Activated B cell treated with CpG ODN at 0.5 μM for 24 hours (primary cell): ENCODE measurements around the gene RAB11FIP2. TPM values are rescaled to one million over a fixed set of nuclear protein-coding genes. Genes with fewer than 3 reads are reported as not detected.

Experiments
- ATAC-seq: fragments of 200-7000 bp; cut with Tn5 transposase; one replicate; pipeline ENCODE4 v1.10.0; 2021; ENCODE audit warnings: low read depth, mild to moderate bottlenecking, moderate library complexity
- CTCF ChIA-PET: fragments of 350-600 bp; sonication (Branson Sonifier 250); formaldehyde crosslinking; loops from one replicate; lab custom pipeline; 2021; ENCODE audit warnings: antibody characterized with exemption; lab: Charles Lee
- POLR2A ChIA-PET: fragments of 350-600 bp; sonication (Branson Sonifier 250); formaldehyde crosslinking; loops from one replicate; lab custom pipeline; 2021; ENCODE audit warnings: antibody characterized with exemption; lab: Charles Lee
- DNase-seq: peaks from one replicate; pipeline ENCODE4 v3.0.0; 2022
- H3K27ac Mint-ChIP-seq: one replicate; pipeline ENCODE4 v1.8.0; 2020; ENCODE audit warnings: mixed read lengths
- H3K27me3 Mint-ChIP-seq: one replicate; pipeline ENCODE4 v1.8.0; 2021; ENCODE audit warnings: mixed read lengths
- H3K36me3 Mint-ChIP-seq: one replicate; pipeline ENCODE4 v1.8.0; 2021; ENCODE audit warnings: low read depth, mixed read lengths
- H3K4me1 Mint-ChIP-seq: one replicate; pipeline ENCODE4 v1.8.0; 2021; ENCODE audit warnings: mixed read lengths
- H3K4me3 Mint-ChIP-seq: one replicate; pipeline ENCODE4 v1.8.0; 2020; ENCODE audit warnings: mild to moderate bottlenecking, mixed read lengths
- H3K9me3 Mint-ChIP-seq: one replicate; pipeline ENCODE4 v1.8.0; 2020; ENCODE audit warnings: mixed read lengths
- CTCF ChIP-seq: fragments of 200-600 bp; IDR thresholded peaks from one replicate; pipeline ENCODE4 v1.8.0; 2022; ENCODE audit warnings: antibody characterized with exemption, mild to moderate bottlenecking
- intact Hi-C: fragments of 100-400 bp; cut with micrococcal nuclease; formaldehyde crosslinking; loops from one replicate; pipeline ENCODE4 v1.15.1; 2024
- total RNA-seq: library from RNA; stranded (reverse); gene quantifications from 2 replicates; pipeline ENCODE4 v1.2.3, GENCODE V29; 2022

Gene RAB11FIP2
- total RNA-seq, 1 donor from 2014 or later = 33.2 TPM

- ChIA-PET CTCF (no interaction called here), POLR2A (no interaction called here)
- Mint-ChIP-seq H3K36me3 (peaks cover 9% of the 10 kb centered on the region), H3K4me3 (no peak overlapping the region), H3K9me3 (no peaks in the 10 kb centered on the region), H3K27me3 (no peaks in the 10 kb centered on the region), H3K4me1 (peaks cover 38% of the 10 kb centered on the region), H3K27ac (no peak overlapping the region)
- intact Hi-C loops = loop anchor here (10.0 kb wide), 2 partner anchors 1198 to 1552 kb away; partner anchors contain the start of genes ENO4 and TIAL1
- TF ChIP-seq CTCF = no peak
- ATAC-seq = no peak
- DNase-seq = no peak
Observed at GRCh38 chr10:118042827-118043242, 3.9 kb downstream of the RAB11FIP2 start.

DNA sequence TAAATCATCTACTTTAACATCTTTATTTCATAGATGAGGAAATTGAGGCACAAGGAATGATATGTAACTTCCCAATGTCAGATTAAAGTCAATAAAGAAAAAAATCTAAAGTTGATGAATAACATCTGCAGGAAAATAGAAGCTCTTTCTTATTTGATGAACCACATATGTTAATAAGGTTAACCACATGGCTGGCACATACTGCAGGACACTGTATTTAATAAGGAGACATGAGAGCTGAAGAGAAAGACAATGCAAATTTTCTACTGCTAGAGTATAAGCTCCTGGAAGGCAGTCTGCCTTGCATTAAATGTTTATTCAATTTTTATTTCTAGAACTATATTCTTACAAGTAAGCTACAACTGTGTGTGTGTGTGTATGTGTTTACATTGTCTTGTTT lies 4.4 kb downstream of the RAB11FIP2 start:
- POLR2A ChIA-PET = no interaction called here
- Mint-ChIP-seq H3K27ac (no peak overlapping the region), H3K36me3 (peaks cover 9% of the 10 kb centered on the region), H3K9me3 (no peaks in the 10 kb centered on the region), H3K27me3 (no peaks in the 10 kb centered on the region), H3K4me3 (no peak overlapping the region), H3K4me1 (peaks cover 35% of the 10 kb centered on the region)
- DNase-seq (no peak), ATAC-seq (no peak)
- CTCF ChIA-PET = no interaction called here
- intact Hi-C loops = loop anchor here (10.0 kb wide), 2 partner anchors 1198 to 1552 kb away; partner anchors contain the start of genes ENO4 and TIAL1
- no peak for TF ChIP-seq CTCF

DNA sequence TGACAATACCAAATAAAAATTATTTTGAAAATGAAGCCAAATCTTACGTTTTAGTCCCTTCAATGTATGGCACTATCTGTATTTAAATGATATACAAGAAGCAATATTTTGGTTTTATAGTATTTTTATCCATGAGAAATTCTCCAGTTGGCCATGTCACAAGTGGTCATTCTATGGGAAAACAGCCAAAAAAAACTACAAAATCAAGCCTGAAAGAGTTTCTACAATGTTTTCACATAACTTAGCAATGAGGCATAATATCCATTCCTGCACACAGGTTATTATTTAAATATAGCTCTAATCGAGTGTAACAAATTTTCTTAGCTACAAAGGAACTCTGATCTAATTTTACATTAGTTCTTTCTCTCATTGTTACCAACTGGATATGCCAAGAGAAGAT lies 5.4 kb downstream of the RAB11FIP2 start:
- POLR2A ChIA-PET = no interaction called here
- DNase-seq = no peak
- Mint-ChIP-seq H3K4me1 (peaks cover 32% of the 10 kb centered on the region), H3K36me3 (peaks cover 15% of the 10 kb centered on the region), H3K9me3 (no peaks in the 10 kb centered on the region), H3K27me3 (no peaks in the 10 kb centered on the region), H3K4me3 (no peak overlapping the region), H3K27ac (no peak overlapping the region)
- intact Hi-C loops = loop anchor here (10.0 kb wide), 2 partner anchors 1197 to 1553 kb away; partner anchors contain the start of genes ENO4 and TIAL1
- CTCF ChIA-PET = no interaction called here
- no peak for ATAC-seq
- TF ChIP-seq CTCF = no peak

GRCh38 chr10:118036281-118036875 lies 10.4 kb downstream of the RAB11FIP2 start:
- DNase-seq = no peak
- Mint-ChIP-seq H3K27me3 (no peaks in the 10 kb centered on the region), H3K36me3 (peaks cover 36% of the 10 kb centered on the region), H3K4me3 (no peak overlapping the region), H3K9me3 (no peaks in the 10 kb centered on the region), H3K27ac (no peak overlapping the region), H3K4me1 (no peaks in the 10 kb centered on the region)
- ChIA-PET CTCF (no interaction called here), POLR2A (interaction anchor here (0.6 kb wide), 1 partner anchor 10 kb away, joined by 3 read pairs; the partner anchor contains the start of gene RAB11FIP2)
- intact Hi-C loops = no loop called here
- ATAC-seq = no peak
- TF ChIP-seq CTCF = no peak

DNA sequence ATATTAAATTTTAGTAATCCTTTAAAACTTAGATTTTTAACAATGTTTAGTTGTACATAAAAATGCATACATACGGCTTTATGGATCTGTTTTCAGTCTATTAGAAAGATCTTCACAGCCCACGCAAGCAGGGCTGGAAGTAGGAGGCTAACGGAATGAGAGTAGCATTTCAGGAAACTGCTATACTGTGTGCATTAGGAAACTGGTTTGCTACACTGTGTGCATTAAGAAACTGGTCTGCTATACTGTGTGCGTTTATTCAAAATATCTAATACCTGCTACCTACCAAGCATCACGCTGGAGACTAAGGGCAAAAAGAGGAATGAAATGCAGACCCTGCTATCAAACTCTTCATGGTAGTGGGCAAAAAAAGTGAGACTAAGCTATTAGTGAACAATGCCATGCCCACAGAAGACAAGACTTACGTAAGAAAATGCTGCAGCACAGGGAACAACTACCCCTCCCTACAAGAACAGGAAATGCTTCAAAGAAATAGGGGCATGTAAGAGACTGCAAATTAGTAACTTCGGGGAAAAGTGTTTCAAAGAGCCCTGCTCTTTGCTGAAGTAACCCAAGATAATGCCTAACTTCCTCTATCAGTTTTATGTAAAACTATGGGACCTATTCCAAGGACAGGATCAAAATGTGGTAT lies 11.3 kb downstream of the RAB11FIP2 start:
- ChIA-PET POLR2A (no interaction called here), CTCF (no interaction called here)
- H3K4me3 Mint-ChIP-seq = no peak overlapping the region
- no peak for DNase-seq
- no peak for TF ChIP-seq CTCF
- intact Hi-C loops = no loop called here
- no peaks in the 10 kb centered on the region for H3K9me3 Mint-ChIP-seq
- no peak overlapping the region for H3K27ac Mint-ChIP-seq
- H3K4me1 Mint-ChIP-seq = no peaks in the 10 kb centered on the region
- H3K36me3 Mint-ChIP-seq = peaks cover 36% of the 10 kb centered on the region
- no peaks in the 10 kb centered on the region for H3K27me3 Mint-ChIP-seq
- no peak for ATAC-seq
